D341Med (cell line): ENCODE results near the gene RAB11FIP4.
"Not testable (repeated sequence)": the region's sequence is repeated elsewhere in the genome, so short reads cannot be mapped to it uniquely, and the experiment has no call there.

Experiments
- DNase-seq: peaks from one replicate; pipeline ENCODE4 v3.0.0; 2012; ENCODE audit warnings: low spot score

RAB11FIP4 gene

DNA sequence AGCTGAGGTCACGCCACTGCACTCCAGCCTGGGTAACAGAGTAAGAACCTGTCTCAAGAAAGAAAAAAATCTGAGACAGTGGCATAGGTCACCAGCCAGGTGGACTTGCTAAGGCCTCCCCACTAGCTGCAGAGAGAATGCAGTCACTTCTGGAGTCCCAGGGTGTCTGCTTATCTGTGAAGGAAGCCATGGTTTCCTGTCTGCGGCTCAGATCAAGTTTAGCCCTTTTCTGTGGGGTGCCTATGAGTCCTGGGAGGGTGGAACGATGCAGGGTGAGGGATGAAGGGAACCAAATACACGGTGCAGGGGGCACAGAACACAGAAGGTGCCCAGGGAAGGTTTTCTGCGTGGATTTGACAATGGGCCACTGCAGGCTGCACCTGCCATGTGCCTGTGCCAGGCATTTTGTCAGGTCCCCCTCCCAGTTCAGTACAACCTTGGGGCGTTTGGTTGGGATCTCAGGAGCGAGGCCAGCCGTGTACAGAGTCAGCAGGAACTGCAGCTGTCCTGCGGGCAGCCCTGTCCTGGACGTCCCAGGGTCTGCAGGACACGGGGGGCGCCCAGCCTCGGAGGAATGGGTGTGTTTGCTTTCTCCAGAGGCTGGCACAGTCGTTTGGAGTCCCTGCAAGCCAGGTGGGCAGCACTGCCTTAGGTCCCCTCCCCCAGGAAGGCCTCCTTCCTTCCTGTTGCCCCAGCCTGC lies 41.8 kb downstream of the RAB11FIP4 start:
- no peak for DNase-seq

DNA sequence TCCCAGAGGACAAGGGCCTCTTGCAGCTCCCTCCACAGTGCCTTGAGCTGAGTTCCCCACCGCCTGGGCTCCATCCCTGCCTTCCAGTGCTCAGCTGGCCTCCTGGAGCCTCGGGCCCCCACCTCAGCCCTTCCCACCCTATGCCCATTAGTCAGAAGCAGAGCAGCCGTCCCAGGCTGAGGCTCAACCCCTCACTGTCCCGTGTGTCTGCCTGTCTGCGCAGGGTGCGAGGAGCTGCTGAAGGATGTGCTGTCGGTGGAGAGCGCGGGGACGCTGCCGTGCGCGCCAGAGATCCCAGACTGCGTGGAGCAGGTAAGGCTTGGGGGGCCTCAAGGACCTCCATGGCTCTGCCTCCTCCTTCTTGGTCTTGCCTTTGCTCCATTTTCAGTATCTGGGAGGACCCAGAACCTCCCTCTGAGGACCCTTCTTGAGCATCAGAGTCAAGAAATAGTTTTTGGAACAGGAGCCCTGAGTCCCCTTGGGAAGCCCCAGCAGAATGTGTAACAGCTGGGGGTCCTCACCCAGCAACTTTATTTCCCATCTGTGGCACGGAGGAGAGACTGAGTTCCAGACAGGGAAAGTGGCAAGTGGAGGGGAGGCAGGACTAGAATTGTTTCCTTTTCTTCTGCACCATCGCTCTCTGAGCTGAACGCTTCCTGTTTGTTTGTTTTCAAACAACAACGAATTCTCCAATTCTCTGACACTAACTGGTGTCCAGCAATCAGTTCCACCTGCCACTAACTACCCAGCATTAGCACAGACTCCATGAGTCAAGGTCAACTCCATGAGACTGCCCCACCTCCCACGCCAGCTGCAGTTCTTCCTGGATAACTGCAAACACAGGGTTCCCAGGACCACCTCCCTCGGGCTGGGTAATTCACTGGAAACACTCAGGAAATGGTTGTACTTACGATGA lies 42.6 kb downstream of the RAB11FIP4 start:
- DNase-seq, result no peak

DNA sequence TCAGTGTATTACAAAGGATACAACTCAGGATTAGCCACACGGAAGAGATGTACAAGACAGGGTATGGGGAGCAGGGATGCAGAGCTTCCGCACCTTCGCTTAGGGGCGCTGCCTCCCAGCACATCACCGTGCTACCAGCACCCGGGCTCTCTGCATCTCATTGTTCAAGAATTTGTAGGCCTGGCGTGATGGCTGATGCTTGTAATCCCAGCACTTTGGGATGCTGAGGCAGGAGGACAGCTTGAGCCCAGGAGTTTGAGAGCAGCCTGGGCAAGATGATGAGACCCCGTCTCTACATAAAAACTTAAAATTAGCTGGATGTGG lies 43.2 kb downstream of the RAB11FIP4 start:
- DNase-seq, result no peak

DNA sequence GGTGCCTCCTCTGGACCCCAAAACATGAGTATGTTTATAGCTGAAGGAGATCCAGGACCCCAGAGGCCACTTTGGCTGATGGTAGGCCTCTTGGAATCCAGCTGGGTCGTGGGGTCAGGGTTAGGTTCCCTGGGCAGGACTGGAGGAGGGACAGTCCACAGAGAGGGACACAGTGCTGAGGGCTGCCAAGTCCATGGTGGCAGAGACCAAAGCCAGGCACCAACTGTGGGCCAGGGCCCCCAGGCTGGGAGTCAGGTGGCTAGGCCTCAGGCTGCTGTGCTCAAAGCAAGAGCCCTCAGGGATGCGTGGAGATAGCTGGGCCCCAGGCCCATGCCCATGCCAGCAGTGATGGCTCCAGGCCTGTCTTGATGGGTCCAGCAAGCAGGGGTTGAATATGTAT lies 44.1 kb downstream of the RAB11FIP4 start:
- no peak for DNase-seq

DNA sequence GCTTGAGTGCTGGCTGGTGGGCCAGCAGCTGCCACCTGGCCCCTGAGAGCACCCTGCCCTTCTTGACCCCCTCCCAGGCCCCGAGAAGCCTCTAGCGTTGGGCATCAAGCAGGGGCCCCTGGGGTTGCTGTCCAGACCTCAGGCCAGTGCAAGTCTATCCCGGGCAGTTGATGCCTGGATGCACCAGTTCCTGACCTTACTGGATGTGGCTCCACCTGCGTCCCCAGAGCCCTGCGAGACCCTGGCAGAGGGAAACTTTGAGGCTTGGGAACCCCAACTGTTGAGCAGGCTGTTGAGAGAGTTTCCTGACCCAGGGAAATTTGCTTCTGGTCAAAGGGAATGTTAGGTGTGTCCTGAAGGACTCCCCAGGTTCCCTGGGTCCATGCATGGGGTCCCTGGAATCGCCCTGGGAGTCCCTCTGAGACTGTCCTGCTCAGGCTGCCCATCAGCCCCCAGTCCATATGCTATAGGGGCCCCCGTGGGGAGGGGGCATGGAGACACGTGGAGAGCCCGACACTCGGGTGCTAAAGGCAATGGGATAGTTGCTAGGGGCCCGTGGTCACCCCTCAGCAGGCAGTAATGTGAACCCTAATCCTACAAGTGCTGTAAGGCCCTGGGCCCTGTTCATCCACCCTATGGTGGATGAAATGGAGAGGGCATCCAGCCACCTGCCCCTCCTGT lies 46.4 kb downstream of the RAB11FIP4 start:
- DNase-seq, result no peak

DNA sequence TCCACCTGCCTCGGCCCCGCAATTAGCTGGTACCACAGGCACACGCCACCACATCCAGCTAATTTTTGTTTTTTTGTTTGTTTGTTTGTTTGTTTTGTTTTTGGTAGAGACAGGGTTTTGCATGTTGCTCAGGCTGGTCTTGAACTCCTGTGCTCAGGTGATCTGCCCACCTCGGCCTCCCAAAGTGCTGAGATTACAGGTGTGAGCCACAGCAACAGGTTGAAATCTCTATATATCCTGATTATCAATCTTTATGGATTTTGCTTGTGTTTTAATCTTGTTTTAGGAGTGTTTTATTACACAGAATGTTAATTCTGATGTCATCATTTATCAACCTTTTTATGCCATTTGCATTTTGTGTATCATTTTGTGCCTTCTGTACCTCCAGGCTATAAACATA lies 48.2 kb downstream of the RAB11FIP4 start:
- DNase-seq, result no peak

DNA sequence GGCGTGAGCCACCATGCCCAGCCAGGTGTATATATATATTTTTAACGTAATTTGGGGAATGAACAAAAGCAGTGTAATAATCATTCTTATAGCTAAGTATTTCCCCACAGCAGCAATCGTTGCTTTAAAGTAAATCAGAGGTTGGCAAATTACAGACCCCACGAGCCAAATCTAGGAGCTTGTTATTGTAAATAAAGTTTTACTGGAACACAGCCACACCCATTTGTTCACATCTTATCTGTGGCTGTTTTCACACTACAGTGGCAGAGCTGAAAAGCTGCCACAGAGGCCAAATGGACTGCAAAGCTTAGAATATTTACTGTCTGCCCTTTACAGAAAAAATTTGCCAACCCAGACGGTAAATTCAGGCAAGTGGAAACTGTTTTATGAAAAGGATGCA lies 50.8 kb downstream of the RAB11FIP4 start:
- no peak for DNase-seq

DNA sequence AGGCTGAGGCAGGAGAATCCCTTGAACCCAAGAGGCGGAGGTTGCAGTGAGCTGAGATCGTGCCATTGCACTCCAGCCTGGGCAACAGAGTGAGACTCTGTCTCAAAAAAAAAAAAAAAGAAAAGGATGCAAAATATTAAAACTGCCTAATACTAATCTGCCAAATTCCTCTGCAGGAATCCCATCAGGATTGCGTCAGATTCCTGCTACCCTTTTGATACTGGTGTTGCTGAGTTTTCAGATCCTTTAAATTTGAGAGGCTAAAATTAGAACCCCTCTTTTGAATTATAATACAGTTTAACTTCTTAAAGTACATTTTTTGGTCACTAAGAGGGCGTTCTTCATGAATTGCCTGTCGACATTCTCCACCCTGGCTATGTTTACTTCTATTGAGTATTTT lies 51.4 kb downstream of the RAB11FIP4 start:
- DNase-seq, result not testable (repeated sequence)

DNA sequence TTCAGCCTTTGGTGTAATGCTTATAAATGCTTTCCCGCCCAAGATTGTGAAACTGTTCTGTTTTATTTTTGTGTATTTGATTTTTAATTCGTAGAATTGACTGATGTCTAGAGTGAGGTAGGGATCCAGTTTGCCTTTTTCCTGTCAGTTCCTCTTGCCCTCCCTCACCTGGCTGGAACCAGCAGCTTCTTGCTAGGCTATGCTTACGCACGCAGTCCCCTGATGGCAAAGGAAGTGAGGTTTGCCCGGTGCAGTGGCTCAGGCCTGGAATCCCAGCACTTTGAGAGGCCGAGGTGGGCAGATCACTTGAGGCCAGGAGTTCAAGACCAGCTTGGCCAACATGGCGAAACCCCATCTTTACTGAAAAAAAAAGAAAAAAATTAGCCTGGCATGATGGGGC lies 51.9 kb downstream of the RAB11FIP4 start:
- no peak for DNase-seq

DNA sequence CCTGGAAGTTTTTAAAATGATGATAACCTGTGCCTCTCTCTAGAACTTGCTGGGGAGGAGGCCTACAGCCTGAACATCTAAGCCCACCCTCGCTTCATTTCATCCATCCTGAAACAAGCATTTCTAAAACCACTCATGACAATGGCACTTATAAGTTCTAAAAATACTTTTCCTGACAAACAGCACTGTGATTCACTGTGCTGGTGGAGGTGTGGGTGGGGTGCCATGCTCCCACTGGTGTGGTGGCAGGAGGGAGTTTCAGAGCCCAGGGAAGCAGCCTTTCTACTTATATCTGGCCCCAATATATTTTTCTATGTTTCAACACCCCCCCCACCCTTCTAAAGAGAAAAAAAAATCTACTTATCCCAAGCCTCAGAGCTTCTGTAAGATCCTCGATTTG lies 52.6 kb downstream of the RAB11FIP4 start:
- DNase-seq, result no peak

DNA sequence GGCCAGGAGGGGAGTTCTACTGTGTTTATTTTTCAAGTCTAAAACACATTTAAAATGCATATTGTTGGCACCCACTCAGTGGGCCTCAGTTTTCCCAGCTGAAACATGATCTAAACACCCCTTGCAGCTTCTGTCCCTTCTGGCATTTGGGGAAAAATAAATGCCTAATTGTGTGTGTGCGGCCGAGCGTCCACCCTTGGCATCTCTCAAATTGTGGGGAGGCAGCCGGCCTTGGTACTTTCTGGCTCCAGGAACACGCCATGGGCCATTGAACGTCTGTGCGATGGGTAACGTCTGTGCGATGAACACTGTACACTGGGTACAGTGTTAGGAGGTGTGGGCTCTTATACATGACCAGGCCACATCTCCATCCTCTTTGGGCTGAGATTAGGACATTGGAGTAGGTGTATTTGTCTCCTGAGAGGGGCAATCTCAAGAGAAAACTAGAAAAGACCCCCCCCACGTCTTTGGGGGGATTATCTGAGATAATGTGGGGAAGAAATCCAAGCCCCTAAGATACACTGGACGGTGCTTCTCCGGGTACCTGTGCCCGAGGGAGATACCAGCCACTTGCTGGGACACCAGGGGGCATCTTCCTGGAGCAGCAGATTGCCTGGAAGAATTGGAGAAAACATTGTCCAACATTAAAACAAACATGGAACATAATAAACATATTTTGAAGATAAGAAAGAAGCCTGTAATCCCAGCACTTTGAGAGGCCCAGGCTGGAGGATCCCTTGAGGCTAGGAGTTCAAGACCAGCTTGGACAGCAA lies 54.9 kb downstream of the RAB11FIP4 start:
- no peak for DNase-seq

DNA sequence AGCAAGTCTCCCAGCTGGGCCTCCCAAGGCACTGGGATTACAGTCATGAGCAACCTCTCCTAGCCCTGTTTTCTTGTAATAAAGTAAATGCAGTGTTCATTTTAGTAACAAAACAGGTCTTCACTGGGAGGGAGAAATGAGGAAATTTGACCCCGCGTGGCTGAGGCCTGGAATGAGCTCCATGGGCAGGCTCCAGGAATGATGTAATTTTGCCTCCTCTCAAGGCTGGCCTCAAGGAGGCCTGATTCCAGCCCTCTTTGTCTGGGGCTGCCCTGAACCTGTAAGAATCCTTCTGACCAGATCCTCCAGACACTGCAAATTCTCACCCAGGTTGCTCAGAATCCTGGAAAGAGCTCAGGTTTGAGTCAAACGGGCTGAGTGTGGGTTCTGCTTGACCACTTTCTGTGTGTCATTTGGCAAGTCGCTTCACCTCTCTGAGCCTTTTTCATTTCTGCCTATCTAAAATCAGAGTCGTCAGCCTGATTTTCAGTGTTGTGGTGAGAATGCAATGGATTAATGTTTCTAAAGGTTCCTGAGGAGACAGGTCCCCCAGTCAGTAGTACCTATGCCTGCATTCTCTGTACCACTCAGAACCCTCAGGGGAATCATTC lies 57.1 kb downstream of the RAB11FIP4 start:
- no peak for DNase-seq

DNA sequence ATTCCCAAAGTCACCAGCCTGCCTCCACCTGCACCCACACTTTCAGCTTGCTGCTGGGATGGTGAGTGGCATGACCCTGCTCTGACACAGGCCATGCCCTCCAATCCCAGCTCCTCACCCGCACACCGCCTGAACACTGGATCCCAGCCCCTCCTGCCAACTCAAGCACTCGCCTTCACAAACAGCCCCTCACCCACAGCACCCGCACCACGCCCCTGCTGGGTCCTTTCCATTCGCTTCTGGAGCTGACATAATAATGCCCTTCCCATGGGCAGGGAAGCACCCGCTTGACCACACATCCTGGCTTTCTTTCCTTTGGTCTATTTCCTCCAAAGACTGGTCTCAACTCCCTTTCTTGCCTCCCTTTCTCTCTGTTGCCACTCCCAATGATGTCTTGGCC lies 57.6 kb downstream of the RAB11FIP4 start:
- no peak for DNase-seq

DNA sequence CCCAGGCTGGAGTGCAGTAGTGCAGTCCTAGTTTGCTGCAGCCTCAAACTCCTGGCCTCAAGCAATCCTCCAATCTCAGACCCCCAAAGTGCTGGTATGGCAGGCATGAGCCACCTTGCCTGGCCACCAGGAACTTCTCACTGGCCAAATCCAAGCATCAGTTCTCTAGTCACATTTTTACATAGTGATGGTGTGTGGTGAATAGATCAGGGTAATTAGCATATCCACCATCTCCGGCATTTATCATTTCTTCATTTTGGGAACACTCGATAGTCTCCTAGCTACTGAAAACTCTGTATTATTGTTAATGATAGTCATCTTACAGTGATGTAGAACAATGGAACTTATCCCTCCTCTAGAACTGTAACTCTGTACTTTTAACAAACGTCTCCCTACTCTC lies 58.3 kb downstream of the RAB11FIP4 start:
- no peak for DNase-seq

DNA sequence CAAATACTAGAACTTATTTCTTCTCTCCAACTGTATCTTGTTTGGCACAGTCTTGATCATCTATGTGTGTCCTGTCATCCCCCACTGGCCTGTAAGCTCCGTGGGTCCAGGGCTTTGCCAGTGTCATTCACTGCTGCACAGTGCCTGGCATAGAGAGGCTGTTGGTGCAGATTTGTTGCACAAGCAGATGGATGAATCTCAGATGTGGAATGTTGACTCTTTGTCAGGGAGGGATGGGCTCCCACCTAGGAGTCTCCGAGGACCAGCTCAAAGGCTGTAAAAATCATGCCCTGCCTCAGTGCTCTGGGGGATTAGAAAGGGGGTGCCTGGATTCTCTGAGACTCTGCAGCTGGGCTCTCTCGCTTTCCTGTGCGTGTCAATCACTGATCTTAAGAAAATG lies 60.6 kb downstream of the RAB11FIP4 start:
- DNase-seq, result no peak

DNA sequence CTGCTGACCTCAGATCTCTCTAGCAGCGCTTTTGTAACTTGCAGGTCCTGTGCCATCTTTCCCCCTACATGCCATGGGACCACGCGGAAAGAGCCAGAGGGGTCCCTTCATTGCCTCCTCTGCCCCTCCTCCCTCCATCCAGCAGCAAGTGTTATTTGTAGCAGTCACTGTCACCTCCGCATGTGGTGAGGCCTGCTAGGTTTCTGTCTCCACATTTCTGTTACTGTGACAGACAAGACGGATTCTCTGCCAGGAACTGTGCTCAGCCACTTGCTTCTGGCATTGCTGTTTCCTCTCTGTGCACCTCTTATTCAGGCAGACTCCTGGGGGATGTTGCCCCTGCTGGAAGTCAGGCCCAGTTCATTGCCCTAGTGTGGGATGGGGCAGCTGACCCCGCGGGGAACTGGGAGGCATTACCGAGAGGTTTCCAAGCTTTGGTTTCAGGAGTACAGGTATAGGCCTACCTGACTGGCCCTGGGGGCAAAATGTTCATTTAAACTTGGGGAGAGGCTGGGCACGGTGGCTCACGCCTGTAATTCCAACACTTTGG lies 61.2 kb downstream of the RAB11FIP4 start:
- no peak for DNase-seq

DNA sequence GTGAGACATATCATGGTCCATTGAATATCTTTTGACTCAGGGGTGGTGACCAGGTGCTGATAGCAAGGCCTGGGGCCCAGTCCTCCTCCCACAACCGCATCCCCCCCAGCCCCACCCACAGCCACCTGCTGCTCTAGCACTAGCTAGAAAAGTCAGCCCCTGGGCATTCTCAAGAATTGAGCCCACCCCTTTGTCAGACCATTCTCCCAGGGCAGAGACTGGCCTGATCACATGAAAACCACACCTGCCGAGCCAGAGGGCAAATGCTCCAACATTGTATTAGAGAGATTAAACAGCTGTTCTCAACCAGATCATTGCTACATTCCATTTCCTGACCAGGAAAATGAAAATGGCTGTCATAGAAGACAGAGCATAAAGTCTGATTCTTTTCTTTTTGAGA lies 62.4 kb downstream of the RAB11FIP4 start:
- no peak for DNase-seq

DNA sequence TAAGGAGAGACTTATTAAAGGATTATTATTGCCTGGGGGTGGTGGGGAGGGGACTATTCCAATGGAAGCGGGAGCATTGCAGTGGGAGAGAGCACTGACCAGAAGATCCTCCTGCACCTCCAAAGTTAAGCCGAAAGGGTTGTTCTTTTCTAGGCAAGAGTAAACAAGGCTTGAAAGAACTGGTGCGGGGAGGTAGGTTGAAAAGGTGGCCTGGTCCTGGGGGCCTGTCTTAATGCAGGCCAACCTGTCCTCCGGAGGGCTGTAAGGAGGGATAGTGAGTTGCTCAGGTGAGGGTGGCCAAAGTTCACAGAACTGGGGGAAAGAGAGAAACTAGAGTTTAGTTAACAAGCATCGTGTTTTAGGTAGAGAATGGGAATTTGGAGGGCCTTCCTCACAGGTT lies 65.3 kb downstream of the RAB11FIP4 start:
- DNase-seq, result no peak

DNA sequence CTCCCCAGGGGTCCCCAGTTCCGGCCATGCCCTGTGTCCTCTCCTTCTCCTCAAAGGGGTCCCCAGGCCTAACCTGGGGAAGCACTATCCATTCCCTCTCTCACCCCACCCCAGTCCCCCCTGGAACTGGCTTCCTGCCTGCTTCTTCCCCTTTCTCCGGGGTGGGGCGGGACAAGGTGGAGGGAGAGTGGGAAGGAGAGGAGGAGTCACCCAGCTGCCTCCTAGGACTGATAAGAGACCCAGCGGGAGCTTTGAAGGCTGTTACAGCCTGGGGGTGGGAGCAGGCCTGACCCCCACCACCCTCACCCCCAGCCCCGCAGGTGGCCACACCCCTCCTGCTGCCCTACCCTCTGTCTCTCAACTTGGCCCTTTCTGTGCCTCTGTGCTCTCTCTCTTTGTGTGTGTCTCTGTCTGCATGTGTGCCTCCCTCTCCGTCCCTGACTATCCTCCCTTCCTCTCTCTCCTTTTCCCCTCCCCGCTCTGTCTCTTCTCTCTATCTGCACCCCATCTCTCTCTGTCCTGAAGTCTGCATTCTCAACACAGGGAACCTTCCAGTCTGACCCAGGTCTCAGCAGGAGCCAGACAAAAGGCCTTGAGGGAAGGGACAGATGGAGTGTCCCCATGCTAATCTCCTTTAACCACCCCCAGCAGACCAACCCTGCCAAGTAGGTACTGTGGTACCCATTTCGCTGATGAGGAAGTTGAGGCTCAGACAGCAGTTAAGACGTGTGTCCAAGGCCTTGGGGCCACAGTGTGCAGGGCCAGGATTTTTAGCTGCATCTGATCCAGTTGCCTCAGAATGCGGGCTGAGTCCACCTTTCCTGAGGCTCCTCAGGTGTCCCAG lies 66.1 kb downstream of the RAB11FIP4 start:
- no peak for DNase-seq

DNA sequence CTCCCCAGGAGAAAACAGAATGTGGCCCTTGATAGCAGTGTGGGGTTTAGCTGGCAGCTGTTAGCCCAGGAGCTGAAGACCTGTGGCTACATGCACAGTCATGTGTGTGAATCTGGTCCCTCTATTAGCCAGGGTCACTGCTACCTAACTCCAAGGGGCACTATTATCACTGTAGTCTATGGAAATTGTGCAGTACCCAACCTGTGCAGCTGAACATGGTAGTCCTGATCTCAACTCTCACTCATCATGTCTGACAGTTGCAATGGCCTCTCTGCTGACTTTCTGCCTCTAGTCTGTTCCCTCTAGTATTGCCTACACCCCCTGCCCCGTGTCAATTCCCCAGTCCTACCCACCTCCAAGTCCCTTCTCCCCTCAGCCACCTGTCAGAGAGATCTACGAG lies 67.4 kb downstream of the RAB11FIP4 start:
- no peak for DNase-seq

DNA sequence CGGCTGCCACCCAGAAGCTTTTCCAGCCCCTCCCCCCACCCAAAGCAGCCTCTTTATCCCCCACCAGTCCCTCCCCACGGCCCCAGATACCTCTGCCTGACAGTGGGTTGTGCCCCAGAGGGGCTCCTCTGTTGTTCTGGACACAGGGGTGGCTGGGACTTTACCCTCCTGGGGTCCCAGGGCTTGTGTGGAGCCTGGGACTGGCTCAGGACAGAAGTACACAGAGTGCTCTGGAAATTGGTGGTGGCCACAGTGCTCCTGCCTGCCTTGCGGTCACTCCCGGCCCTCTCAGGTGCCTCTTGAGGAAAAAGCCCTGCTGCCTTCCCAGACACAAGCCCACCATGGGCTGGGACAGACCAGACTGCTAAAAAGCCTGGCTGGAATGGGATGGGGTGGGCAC lies 68.2 kb downstream of the RAB11FIP4 start:
- DNase-seq, result no peak
